Transverse colon (tissue), 4 donors: ENCODE results near the gene ZNF391.

Experiments
- CTCF ChIP-seq, 5 experiments: fragments of 200-600 bp in 3 of 5; fragments of 450-650 bp in 2 of 5; sonication (generic) in 3 of 5; IDR thresholded peaks; 1 replicate in 2 of 5; 2 replicates in 3 of 5; pipeline ENCODE4 v1.5.1; 2016 to 2017; ENCODE audit warnings: antibody characterized with exemption in 5 of 5, inconsistent platforms in 3 of 5, mild to moderate bottlenecking in 2 of 5, moderate library complexity in 1 of 5
- EP300 ChIP-seq: sonication (generic); formaldehyde crosslinking; IDR thresholded peaks from one replicate; pipeline ENCODE4 v1.6.1; 2017; ENCODE audit warnings: antibody characterized with exemption, low read depth
- POLR2AphosphoS5 ChIP-seq, 3 donors: sonication (generic); formaldehyde crosslinking; IDR thresholded peaks; one replicate each; pipeline ENCODE4 v1.6.1; 2016; ENCODE audit warnings: antibody characterized with exemption in 3 of 3

- TF ChIP-seq CTCF (IDR thresholded peaks at IDR 0.05) (no peak), EP300 (no peak), POLR2AphosphoS5 (IDR thresholded peaks at IDR 0.05) (no peak)
Observed at GRCh38 chr6:27383011-27383410, 5.5 kb upstream of the ZNF391 start.
